H9 (cell line): Measurements from ENCODE around the gene ZNF385B. TPM values are rescaled to one million over a fixed set of nuclear protein-coding genes. Genes with fewer than 3 reads are reported as not detected.

Source experiments
- DNase-seq: peaks from one replicate; pipeline ENCODE4 v3.0.0-alpha.2; 2017
- H2AFZ ChIP-seq: one replicate; pipeline ENCODE4 v1.6.1; 2013; ENCODE audit warnings: mild to moderate bottlenecking, low read length, control low read depth, moderate library complexity
- H2AK5ac ChIP-seq: 2 replicates; pipeline ENCODE4 v1.6.1; 2013; ENCODE audit warnings: low read length, control low read depth, mixed read lengths; ENCODE audit not compliant: insufficient read length
- H2BK120ac ChIP-seq: one replicate; pipeline ENCODE4 v1.6.1; 2013; ENCODE audit warnings: low read depth, mild to moderate bottlenecking, low read length, control low read depth, inconsistent platforms; ENCODE audit not compliant: poor library complexity, severe bottlenecking
- H2BK12ac ChIP-seq: 2 replicates; pipeline ENCODE4 v1.6.1; 2013; ENCODE audit warnings: low read length, control low read depth, mixed read lengths, low read depth; ENCODE audit not compliant: insufficient read length
- H2BK15ac ChIP-seq: 2 replicates; pipeline ENCODE4 v1.6.1; 2013; ENCODE audit warnings: low read depth, low read length, control low read depth
- H2BK20ac ChIP-seq: one replicate; pipeline ENCODE4 v1.6.1; 2013; ENCODE audit warnings: low read depth, mild to moderate bottlenecking, low read length, control low read depth, inconsistent platforms; ENCODE audit not compliant: poor library complexity, severe bottlenecking
- H2BK5ac ChIP-seq: 2 replicates; pipeline ENCODE4 v1.6.1; 2013; ENCODE audit warnings: low read length, control low read depth, mixed read lengths; ENCODE audit not compliant: insufficient read length
- H3K14ac ChIP-seq: 2 replicates; pipeline ENCODE4 v1.6.1; 2013; ENCODE audit warnings: low read length, control low read depth; ENCODE audit not compliant: insufficient read depth
- H3K18ac ChIP-seq: 2 replicates; pipeline ENCODE4 v1.6.1; 2013; ENCODE audit warnings: low read depth, mild to moderate bottlenecking, mixed read lengths, low read length, control low read depth; ENCODE audit not compliant: insufficient read length
- H3K23ac ChIP-seq: 2 replicates; pipeline ENCODE4 v1.6.1; 2013; ENCODE audit warnings: low read length, control low read depth, mixed read lengths, low read depth; ENCODE audit not compliant: insufficient read length
- H3K23me2 ChIP-seq: 2 replicates; pipeline ENCODE4 v1.6.1; 2013; ENCODE audit warnings: low read depth, mild to moderate bottlenecking, mixed read lengths, low read length, control low read depth; ENCODE audit not compliant: insufficient read length, poor library complexity, severe bottlenecking
- H3K27ac ChIP-seq: 2 replicates; pipeline ENCODE4 v1.5.1; 2013; ENCODE audit warnings: low read length, control low read depth, mixed read lengths, low read depth; ENCODE audit not compliant: insufficient read length
- H3K27me3 ChIP-seq: 2 replicates; pipeline ENCODE4 v1.6.1; 2013; ENCODE audit warnings: low read length, control low read depth, inconsistent platforms; ENCODE audit not compliant: insufficient read depth
- H3K4ac ChIP-seq: 2 replicates; pipeline ENCODE4 v1.6.1; 2013; ENCODE audit warnings: low read depth, mild to moderate bottlenecking, control low read depth, inconsistent platforms, low read length, moderate library complexity
- H3K4me1 ChIP-seq: 2 replicates; pipeline ENCODE4 v1.6.1; 2013; ENCODE audit warnings: low read length, control low read depth, inconsistent platforms; ENCODE audit not compliant: insufficient read depth
- H3K4me2 ChIP-seq: 2 replicates; pipeline ENCODE4 v1.6.1; 2013; ENCODE audit warnings: low read length, control low read depth, mixed read lengths; ENCODE audit not compliant: insufficient read length, insufficient read depth
- H3K56ac ChIP-seq: 2 replicates; pipeline ENCODE4 v1.6.1; 2013; ENCODE audit warnings: low read depth, mild to moderate bottlenecking, mixed read lengths, low read length, control low read depth; ENCODE audit not compliant: insufficient read length
- H3K79me1 ChIP-seq: 2 replicates; pipeline ENCODE4 v1.6.1; 2013; ENCODE audit warnings: low read depth, mild to moderate bottlenecking, moderate library complexity, low read length, control low read depth, inconsistent platforms; ENCODE audit not compliant: insufficient read depth, poor library complexity, severe bottlenecking
- H3K79me2 ChIP-seq: 2 replicates; pipeline ENCODE4 v1.6.1; 2013; ENCODE audit warnings: low read length, control low read depth, inconsistent platforms; ENCODE audit not compliant: insufficient read depth
- H3K9ac ChIP-seq: 2 replicates; pipeline ENCODE4 v1.6.1; 2013; ENCODE audit warnings: low read length, control low read depth, mixed read lengths; ENCODE audit not compliant: insufficient read length; ENCODE audit errors: extremely low read depth
- H3K9me3 ChIP-seq: one replicate; pipeline ENCODE4 v1.6.1; 2013; ENCODE audit warnings: low read depth, low read length, inconsistent platforms; ENCODE audit not compliant: control insufficient read depth
- H3T11ph ChIP-seq: one replicate; pipeline ENCODE4 v1.6.1; 2013; ENCODE audit warnings: mild to moderate bottlenecking, low read length, control low read depth, inconsistent platforms
- H4K20me1 ChIP-seq: one replicate; pipeline ENCODE4 v1.6.1; 2013; ENCODE audit not compliant: control insufficient read depth, insufficient read length, insufficient read depth
- H4K5ac ChIP-seq: 2 replicates; pipeline ENCODE4 v1.6.1; 2013; ENCODE audit warnings: low read depth, mild to moderate bottlenecking, mixed read lengths, low read length, control low read depth; ENCODE audit not compliant: insufficient read length
- H4K8ac ChIP-seq: replicated peaks from 2 replicates; pipeline ENCODE4 v1.6.1; 2013; ENCODE audit warnings: low read length, control low read depth, mixed read lengths, low read depth; ENCODE audit not compliant: insufficient read length
- H4K91ac ChIP-seq: 2 replicates; pipeline ENCODE4 v1.6.1; 2013; ENCODE audit warnings: low read depth, mild to moderate bottlenecking, moderate library complexity, mixed read lengths, low read length, control low read depth; ENCODE audit not compliant: insufficient read length
- H3K27ac Mint-ChIP-seq, 3 experiments: 2 replicates in 2 of 3; 3 replicates in 1 of 3; pipeline ENCODE4 v1.8.0; 2020 to 2021; ENCODE audit warnings: mixed read lengths in 3 of 3, mild to moderate bottlenecking in 1 of 3, moderate library complexity in 1 of 3
- H3K27me3 Mint-ChIP-seq: 2 replicates; pipeline ENCODE4 v1.8.0; 2021; ENCODE audit warnings: low read depth, mild to moderate bottlenecking, moderate library complexity, mixed read lengths
- H3K36me3 Mint-ChIP-seq, 3 experiments: 2 replicates in 2 of 3; 3 replicates in 1 of 3; pipeline ENCODE4 v1.8.0; 2020 to 2021; ENCODE audit warnings: low read depth in 3 of 3, mixed read lengths in 3 of 3; ENCODE audit not compliant: insufficient read depth in 1 of 3
- H3K4me1 Mint-ChIP-seq, 2 experiments: 2 replicates each; pipeline ENCODE4 v1.8.0; 2020; ENCODE audit warnings: mixed read lengths in 2 of 2
- H3K4me3 Mint-ChIP-seq, 2 experiments: 2 replicates in 1 of 2; 3 replicates in 1 of 2; pipeline ENCODE4 v1.8.0; 2020 to 2021; ENCODE audit warnings: mild to moderate bottlenecking in 2 of 2, mixed read lengths in 2 of 2, moderate library complexity in 1 of 2
- H3K9me3 Mint-ChIP-seq, 2 experiments: 2 replicates in 1 of 2; 3 replicates in 1 of 2; pipeline ENCODE4 v1.8.0; 2020; ENCODE audit warnings: mild to moderate bottlenecking in 2 of 2, mixed read lengths in 2 of 2, moderate library complexity in 1 of 2
- CTCF ChIP-seq: fragments of 200-600 bp; sonication (generic); conservative IDR thresholded peaks from 3 replicates; pipeline ENCODE4 v1.8.0; 2021; ENCODE audit warnings: antibody characterized with exemption, mild to moderate bottlenecking
- WGBS: extraction: QIAGEN DNeasy Blood & Tissue Kit; methylation state at CpG from one replicate; pipeline ENCODE4 v1.1.7; 2013; ENCODE audit warnings: missing lambda C conversion rate, low lambda C conversion rate, mixed read lengths; ENCODE audit not compliant: insufficient read length; ENCODE audit errors: extremely low coverage; 5-methylcytosine and 5-hydroxymethylcytosine counted together
- total RNA-seq: library from RNA; stranded (reverse); gene quantifications from 2 replicates; pipeline ENCODE4 v1.2.1, GENCODE V29; 2021

ZNF385B gene
- total RNA-seq, 1 experiment from 2014 or later, result 2.1 TPM

GRCh38 chr2:179860255-179861026 is 971 bp downstream of the ZNF385B start:
- Histone ChIP-seq H3K23ac (no peak overlapping the region), H3K79me1 (no peaks in the 10 kb centered on the region), H3T11ph (no peak overlapping the region), H3K79me2 (no peaks in the 10 kb centered on the region), H2BK20ac (no peak overlapping the region), H2BK15ac (no peak overlapping the region), H3K56ac (no peak overlapping the region), H3K27ac (no peak overlapping the region), H4K8ac (no peak overlapping the region), H4K5ac (no peak overlapping the region), H2BK120ac (no peak overlapping the region), H3K4me2 (peak overlapping the region; percentile 42), H2BK5ac (no peak overlapping the region), H2AK5ac (no peak overlapping the region), H3K18ac (no peak overlapping the region), H4K20me1 (no peaks in the 10 kb centered on the region), H3K9ac (peak overlapping the region; percentile 39), H3K14ac (no peak overlapping the region), H3K23me2 (peaks cover 6% of the 10 kb centered on the region), H3K9me3 (no peaks in the 10 kb centered on the region), H2AFZ (no peak overlapping the region), H3K4ac (no peak overlapping the region), H2BK12ac (no peak overlapping the region), H3K27me3 (peaks cover 8% of the 10 kb centered on the region; the same call in 1 of the 2 replicates), H3K4me1 (no peaks in the 10 kb centered on the region), H4K91ac (no peak overlapping the region)
- Mint-ChIP-seq H3K36me3 (no peaks in the 10 kb centered on the region), H3K27me3 (peaks cover 61% of the 10 kb centered on the region), H3K4me1 (peaks cover 18 to 28% of the 10 kb centered on the region in 2 experiments), H3K27ac (peak overlapping the region in 1 of 3 experiments; percentile 87; a peak in 1 of 7 replicates), H3K4me3 (peak overlapping the region; percentile 79 to 97), H3K9me3 (no peaks in the 10 kb centered on the region)
- no peak for TF ChIP-seq CTCF
- DNase-seq, result peak; percentile 47
- WGBS, result no CpG with 5 or more reads among the region's 34 CpGs
